22Rv1 (cell line): ENCODE data around the gene PREX1.

Experiments used
- CTCF ChIP-seq: fragments of 450-650 bp; IDR thresholded peaks from 2 replicates; pipeline ENCODE4 v1.5.1; 2017; ENCODE audit warnings: mild to moderate bottlenecking
- ZFX ChIP-seq: fragments of 450-650 bp; IDR thresholded peaks from 2 replicates; pipeline ENCODE4 v1.6.1; 2017; ENCODE audit warnings: antibody characterized with exemption, borderline replicate concordance

- no peak for TF ChIP-seq CTCF
- no peak for TF ChIP-seq ZFX
Measured at GRCh38 chr20:48706710-48707365, 121.0 kb downstream of the PREX1 start.
